ENCODE measurements around the gene PTPN21.

- TF ChIP-seq, protein P1, sequence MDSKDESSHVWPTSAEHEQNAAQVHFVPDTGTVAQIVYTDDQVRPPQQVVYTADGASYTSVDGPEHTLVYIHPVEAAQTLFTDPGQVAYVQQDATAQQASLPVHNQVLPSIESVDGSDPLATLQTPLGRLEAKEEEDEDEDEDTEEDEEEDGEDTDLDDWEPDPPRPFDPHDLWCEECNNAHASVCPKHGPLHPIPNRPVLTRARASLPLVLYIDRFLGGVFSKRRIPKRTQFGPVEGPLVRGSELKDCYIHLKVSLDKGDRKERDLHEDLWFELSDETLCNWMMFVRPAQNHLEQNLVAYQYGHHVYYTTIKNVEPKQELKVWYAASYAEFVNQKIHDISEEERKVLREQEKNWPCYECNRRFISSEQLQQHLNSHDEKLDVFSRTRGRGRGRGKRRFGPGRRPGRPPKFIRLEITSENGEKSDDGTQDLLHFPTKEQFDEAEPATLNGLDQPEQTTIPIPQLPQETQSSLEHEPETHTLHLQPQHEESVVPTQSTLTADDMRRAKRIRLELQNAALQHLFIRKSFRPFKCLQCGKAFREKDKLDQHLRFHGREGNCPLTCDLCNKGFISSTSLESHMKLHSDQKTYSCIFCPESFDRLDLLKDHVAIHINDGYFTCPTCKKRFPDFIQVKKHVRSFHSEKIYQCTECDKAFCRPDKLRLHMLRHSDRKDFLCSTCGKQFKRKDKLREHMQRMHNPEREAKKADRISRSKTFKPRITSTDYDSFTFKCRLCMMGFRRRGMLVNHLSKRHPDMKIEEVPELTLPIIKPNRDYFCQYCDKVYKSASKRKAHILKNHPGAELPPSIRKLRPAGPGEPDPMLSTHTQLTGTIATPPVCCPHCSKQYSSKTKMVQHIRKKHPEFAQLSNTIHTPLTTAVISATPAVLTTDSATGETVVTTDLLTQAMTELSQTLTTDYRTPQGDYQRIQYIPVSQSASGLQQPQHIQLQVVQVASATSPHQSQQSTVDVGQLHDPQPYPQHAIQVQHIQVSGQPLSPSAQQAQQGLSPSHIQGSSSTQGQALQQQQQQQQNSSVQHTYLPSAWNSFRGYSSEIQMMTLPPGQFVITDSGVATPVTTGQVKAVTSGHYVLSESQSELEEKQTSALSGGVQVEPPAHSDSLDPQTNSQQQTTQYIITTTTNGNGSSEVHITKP (CRISPR knock-in tag; IDR thresholded peaks at IDR 0.05; ENCODE audit: low read depth), result no peak
- TF ChIP-seq DBP (CRISPR knock-in tag; IDR thresholded peaks at IDR 0.05; ENCODE audit: not compliant biosample characterization), result no peak
- TF ChIP-seq ARID3A (IDR thresholded peaks at IDR 0.05; ENCODE audit: low read depth, low read length), result no peak
- no peak for TF ChIP-seq HNRNPUL1 (IDR thresholded peaks at IDR 0.05; ENCODE audit: low read depth, low read length)
- no peak for TF ChIP-seq NR2F2 (IDR thresholded peaks at IDR 0.05; ENCODE audit: borderline replicate concordance, low read depth)
- TF ChIP-seq MAFG (CRISPR knock-in tag; IDR thresholded peaks at IDR 0.05), result no peak
- no peak for TF ChIP-seq CEBPG (CRISPR knock-in tag; IDR thresholded peaks at IDR 0.05)
- TF ChIP-seq, protein P2, sequence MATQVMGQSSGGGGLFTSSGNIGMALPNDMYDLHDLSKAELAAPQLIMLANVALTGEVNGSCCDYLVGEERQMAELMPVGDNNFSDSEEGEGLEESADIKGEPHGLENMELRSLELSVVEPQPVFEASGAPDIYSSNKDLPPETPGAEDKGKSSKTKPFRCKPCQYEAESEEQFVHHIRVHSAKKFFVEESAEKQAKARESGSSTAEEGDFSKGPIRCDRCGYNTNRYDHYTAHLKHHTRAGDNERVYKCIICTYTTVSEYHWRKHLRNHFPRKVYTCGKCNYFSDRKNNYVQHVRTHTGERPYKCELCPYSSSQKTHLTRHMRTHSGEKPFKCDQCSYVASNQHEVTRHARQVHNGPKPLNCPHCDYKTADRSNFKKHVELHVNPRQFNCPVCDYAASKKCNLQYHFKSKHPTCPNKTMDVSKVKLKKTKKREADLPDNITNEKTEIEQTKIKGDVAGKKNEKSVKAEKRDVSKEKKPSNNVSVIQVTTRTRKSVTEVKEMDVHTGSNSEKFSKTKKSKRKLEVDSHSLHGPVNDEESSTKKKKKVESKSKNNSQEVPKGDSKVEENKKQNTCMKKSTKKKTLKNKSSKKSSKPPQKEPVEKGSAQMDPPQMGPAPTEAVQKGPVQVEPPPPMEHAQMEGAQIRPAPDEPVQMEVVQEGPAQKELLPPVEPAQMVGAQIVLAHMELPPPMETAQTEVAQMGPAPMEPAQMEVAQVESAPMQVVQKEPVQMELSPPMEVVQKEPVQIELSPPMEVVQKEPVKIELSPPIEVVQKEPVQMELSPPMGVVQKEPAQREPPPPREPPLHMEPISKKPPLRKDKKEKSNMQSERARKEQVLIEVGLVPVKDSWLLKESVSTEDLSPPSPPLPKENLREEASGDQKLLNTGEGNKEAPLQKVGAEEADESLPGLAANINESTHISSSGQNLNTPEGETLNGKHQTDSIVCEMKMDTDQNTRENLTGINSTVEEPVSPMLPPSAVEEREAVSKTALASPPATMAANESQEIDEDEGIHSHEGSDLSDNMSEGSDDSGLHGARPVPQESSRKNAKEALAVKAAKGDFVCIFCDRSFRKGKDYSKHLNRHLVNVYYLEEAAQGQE (IDR thresholded peaks at IDR 0.05; ENCODE audit: borderline replicate concordance in 1 of 2, low read depth in 1 of 2, low read length in 2 of 2), result no peak
- TF ChIP-seq ZNF800 (CRISPR knock-in tag; IDR thresholded peaks at IDR 0.05), result no peak
- TF ChIP-seq RBM22 (optimal IDR thresholded peaks at IDR 0.05; ENCODE audit: low read length), result no peak
- TF ChIP-seq NR2C2 (CRISPR knock-in tag; IDR thresholded peaks at IDR 0.05; ENCODE audit: borderline replicate concordance), result no peak
- no peak for TF ChIP-seq ZFP1 (CRISPR knock-in tag; IDR thresholded peaks at IDR 0.05)
Observed at GRCh38 chr14:88439088-88439487, 115.7 kb downstream of the PTPN21 start.
